MM.1S (cell line): ENCODE data around the gene HSD11B1L.

ENCODE experiments used
- DNase-seq: peaks from one replicate; pipeline ENCODE4 v3.0.0-alpha.2; 2015
- H2AFZ ChIP-seq: fragments of 300-600 bp; sonication (generic); 2 replicates; pipeline ENCODE4 v1.6.0; 2016; ENCODE audit warnings: antibody characterized with exemption, low read length
- H3F3A ChIP-seq: fragments of 300-600 bp; sonication (generic); 2 replicates; pipeline ENCODE4 v1.6.1; 2016; ENCODE audit warnings: mild to moderate bottlenecking, antibody characterized with exemption, low read length, moderate library complexity, mixed read lengths; ENCODE audit not compliant: insufficient read depth
- H3K27ac ChIP-seq: fragments of 300-600 bp; sonication (generic); 2 replicates; pipeline ENCODE4 v1.5.1; 2016; ENCODE audit warnings: mild to moderate bottlenecking, low read length
- H3K27me3 ChIP-seq: fragments of 300-600 bp; sonication (generic); replicated peaks from 2 replicates; pipeline ENCODE4 v1.6.0; 2016; ENCODE audit warnings: low read length; ENCODE audit not compliant: insufficient read depth
- H3K36me3 ChIP-seq: fragments of 300-600 bp; sonication (generic); replicated peaks from 2 replicates; pipeline ENCODE4 v1.6.1; 2016; ENCODE audit warnings: mild to moderate bottlenecking, low read length, mixed read lengths; ENCODE audit not compliant: insufficient read depth
- H3K4me1 ChIP-seq: fragments of 300-600 bp; sonication (generic); 2 replicates; pipeline ENCODE4 v1.6.1; 2016; ENCODE audit warnings: low read length, mixed read lengths
- H3K4me2 ChIP-seq: fragments of 300-600 bp; sonication (generic); 2 replicates; pipeline ENCODE4 v1.6.0; 2016; ENCODE audit warnings: low read depth, low read length
- H3K4me3 ChIP-seq: fragments of 300-600 bp; sonication (generic); 2 replicates; pipeline ENCODE4 v1.5.1; 2016; ENCODE audit warnings: low read length, mixed read lengths
- H3K79me2 ChIP-seq: fragments of 300-600 bp; sonication (generic); 2 replicates; pipeline ENCODE4 v1.6.1; 2016; ENCODE audit warnings: mixed run types, low read length, mixed read lengths
- H3K9ac ChIP-seq: fragments of 300-600 bp; sonication (generic); 2 replicates; pipeline ENCODE4 v1.6.1; 2016; ENCODE audit warnings: low read length, mixed read lengths
- H3K9me2 ChIP-seq: fragments of 300-600 bp; sonication (generic); replicated peaks from 2 replicates; pipeline ENCODE4 v1.6.1; 2016; ENCODE audit warnings: mild to moderate bottlenecking, low read length, mixed read lengths; ENCODE audit not compliant: insufficient read depth
- H3K9me3 ChIP-seq: fragments of 300-600 bp; sonication (generic); replicated peaks from 2 replicates; pipeline ENCODE4 v1.6.1; 2016; ENCODE audit warnings: mild to moderate bottlenecking, low read length, mixed read lengths; ENCODE audit not compliant: insufficient read depth
- H4K20me1 ChIP-seq: fragments of 300-600 bp; sonication (generic); 2 replicates; pipeline ENCODE4 v1.6.1; 2016; ENCODE audit warnings: mild to moderate bottlenecking, low read length, moderate library complexity, mixed read lengths; ENCODE audit not compliant: insufficient read depth
- CTCF ChIP-seq: fragments of 300-600 bp; sonication (generic); IDR thresholded peaks from 2 replicates; pipeline ENCODE4 v1.5.1; 2016; ENCODE audit warnings: antibody characterized with exemption, low read length, mixed read lengths
- EZH2 ChIP-seq: fragments of 300-600 bp; sonication (generic); optimal IDR thresholded peaks from 2 replicates; pipeline ENCODE3; 2017; ENCODE audit warnings: low read depth, mild to moderate bottlenecking, antibody characterized with exemption, low read length, mixed read lengths
- EZH2phosphoT487 ChIP-seq: fragments of 300-600 bp; sonication (generic); IDR thresholded peaks from 2 replicates; pipeline ENCODE4 v1.6.1; 2018; ENCODE audit warnings: antibody characterized with exemption, low read length

The HSD11B1L gene

GRCh38 chr19:5632657-5633056 lies 48.2 kb upstream of the HSD11B1L start:
- Histone ChIP-seq H3K9ac (no peak overlapping the region), H3K9me2 (no peaks in the 10 kb centered on the region), H3K27ac (no peak overlapping the region), H4K20me1 (peaks cover 85% of the 10 kb centered on the region), H3K27me3 (no peaks in the 10 kb centered on the region), H3F3A (peaks cover 10% of the 10 kb centered on the region), H3K4me1 (peaks cover 15% of the 10 kb centered on the region), H3K4me3 (no peak overlapping the region), H3K4me2 (no peak overlapping the region), H3K79me2 (peaks cover 100% of the 10 kb centered on the region), H2AFZ (no peak overlapping the region), H3K36me3 (peaks cover 27% of the 10 kb centered on the region), H3K9me3 (no peaks in the 10 kb centered on the region)
- DNase-seq = no peak
- TF ChIP-seq EZH2phosphoT487 (no peak), CTCF (no peak), EZH2 (no peak)

GRCh38 chr19:5635427-5635826 lies 45.4 kb upstream of the HSD11B1L start:
- TF ChIP-seq EZH2phosphoT487 (no peak), CTCF (no peak), EZH2 (no peak)
- peaks cover 62% of the 10 kb centered on the region for H4K20me1 ChIP-seq
- no peaks in the 10 kb centered on the region for H3F3A ChIP-seq
- no peak overlapping the region for H3K4me2 ChIP-seq
- H3K9ac ChIP-seq = no peak overlapping the region
- H3K27ac ChIP-seq = no peak overlapping the region
- H3K4me3 ChIP-seq = no peak overlapping the region
- no peak overlapping the region for H2AFZ ChIP-seq
- H3K36me3 ChIP-seq = peaks cover 15% of the 10 kb centered on the region
- H3K4me1 ChIP-seq = no peaks in the 10 kb centered on the region
- no peaks in the 10 kb centered on the region for H3K9me3 ChIP-seq
- no peaks in the 10 kb centered on the region for H3K9me2 ChIP-seq
- H3K79me2 ChIP-seq = peaks cover 100% of the 10 kb centered on the region
- H3K27me3 ChIP-seq = no peaks in the 10 kb centered on the region
- DNase-seq = no peak

- Histone ChIP-seq H3K9me3 (no peaks in the 10 kb centered on the region), H3K4me3 (no peak overlapping the region), H3K27me3 (no peaks in the 10 kb centered on the region), H2AFZ (no peak overlapping the region), H3K36me3 (peaks cover 19% of the 10 kb centered on the region), H3K27ac (no peak overlapping the region), H3K79me2 (peaks cover 100% of the 10 kb centered on the region), H3K9ac (no peak overlapping the region), H3K4me1 (no peaks in the 10 kb centered on the region), H4K20me1 (peaks cover 59% of the 10 kb centered on the region), H3K9me2 (no peaks in the 10 kb centered on the region), H3F3A (no peaks in the 10 kb centered on the region), H3K4me2 (no peak overlapping the region)
- no peak for DNase-seq
- TF ChIP-seq EZH2 = no peak
These were observed 42.9 kb upstream of the HSD11B1L start for GRCh38 chr19:5637971-5638370.

- Histone ChIP-seq H3K79me2 (peaks cover 100% of the 10 kb centered on the region), H3K36me3 (peaks cover 26% of the 10 kb centered on the region)
These were observed 39.7 kb upstream of the HSD11B1L start for GRCh38 chr19:5641171-5641570.

More at GRCh38 chr19:5641171-5641570, 39.7 kb upstream of the HSD11B1L start:
- Histone ChIP-seq H3F3A (no peaks in the 10 kb centered on the region), H4K20me1 (peaks cover 46% of the 10 kb centered on the region), H3K4me1 (no peaks in the 10 kb centered on the region), H3K4me2 (no peak overlapping the region), H3K9me3 (no peaks in the 10 kb centered on the region), H3K27ac (no peak overlapping the region), H3K4me3 (no peak overlapping the region), H2AFZ (no peak overlapping the region), H3K9me2 (no peaks in the 10 kb centered on the region), H3K9ac (no peak overlapping the region), H3K27me3 (no peaks in the 10 kb centered on the region)
- TF ChIP-seq EZH2 = no peak
- TF ChIP-seq EZH2phosphoT487 = no peak
- no peak for TF ChIP-seq CTCF
- no peak for DNase-seq
